K562 (cell line): ENCODE data around the gene DHX57.

Experiments used
- BHLHE40 ChIP-seq: IDR thresholded peaks from 2 replicates; pipeline ENCODE4 v1.6.1; 2011; ENCODE audit warnings: low read length, improper control_type of control experiment
- FOXK2 ChIP-seq, 2 experiments: fragments of 450-650 bp; IDR thresholded peaks in 1 of 2; conservative IDR thresholded peaks in 1 of 2; 2 replicates each; pipeline ENCODE4 v1.6.1; 2016; ENCODE audit warnings: low read depth in 2 of 2, mild to moderate bottlenecking in 1 of 2
- PTRF ChIP-seq: fragments of 450-650 bp; IDR thresholded peaks from 2 replicates; pipeline ENCODE4 v1.6.1; 2016; ENCODE audit warnings: mild to moderate bottlenecking, missing genetic modification characterization, missing compliant biosample characterization
- ZNF274 ChIP-seq: IDR thresholded peaks from 2 replicates; pipeline ENCODE4 v1.6.1; 2011; ENCODE audit warnings: low read depth, mild to moderate bottlenecking, low read length, moderate library complexity, borderline replicate concordance
- ZNF408 ChIP-seq: fragments of 250-450 bp; sonication (Bioruptor Pico); IDR thresholded peaks from 2 replicates; pipeline ENCODE4 v1.4.0; 2020; ENCODE audit warnings: low read depth, mild to moderate bottlenecking, moderate library complexity
- ZNF79 ChIP-seq: fragments of 250-450 bp; sonication (Bioruptor Pico); IDR thresholded peaks from 2 replicates; pipeline ENCODE4 v1.4.0; 2020; ENCODE audit warnings: low read depth, mild to moderate bottlenecking, moderate library complexity
- TF ChIP-seq, protein P1 (sequence below), 2 experiments: fragments of 450-650 bp; IDR thresholded peaks; 2 replicates each; pipeline ENCODE4 v1.6.1; 2016; ENCODE audit warnings: mild to moderate bottlenecking in 2 of 2, borderline replicate concordance in 1 of 2, low read depth in 1 of 2, moderate library complexity in 1 of 2
- TF ChIP-seq, protein P2 (sequence below), 3 experiments: IDR thresholded peaks in 2 of 3; conservative IDR thresholded peaks in 1 of 3; 2 replicates each; pipeline ENCODE4 v1.5.1; 2011 to 2012; ENCODE audit warnings: low read length in 3 of 3, mild to moderate bottlenecking in 3 of 3, control low read depth in 2 of 3, improper control_type of control experiment in 1 of 3, inconsistent platforms in 1 of 3, low read depth in 1 of 3, mixed read lengths in 1 of 3, moderate library complexity in 1 of 3; ENCODE audit not compliant: insufficient read depth in 2 of 3
- TF ChIP-seq, protein P3 (sequence below), 2 experiments: fragments of 450-650 bp; IDR thresholded peaks; 2 replicates each; pipeline ENCODE4 v1.6.1; 2018; ENCODE audit warnings: mild to moderate bottlenecking in 2 of 2, low read depth in 1 of 2; ENCODE audit not compliant: partially characterized antibody in 2 of 2

DNA sequence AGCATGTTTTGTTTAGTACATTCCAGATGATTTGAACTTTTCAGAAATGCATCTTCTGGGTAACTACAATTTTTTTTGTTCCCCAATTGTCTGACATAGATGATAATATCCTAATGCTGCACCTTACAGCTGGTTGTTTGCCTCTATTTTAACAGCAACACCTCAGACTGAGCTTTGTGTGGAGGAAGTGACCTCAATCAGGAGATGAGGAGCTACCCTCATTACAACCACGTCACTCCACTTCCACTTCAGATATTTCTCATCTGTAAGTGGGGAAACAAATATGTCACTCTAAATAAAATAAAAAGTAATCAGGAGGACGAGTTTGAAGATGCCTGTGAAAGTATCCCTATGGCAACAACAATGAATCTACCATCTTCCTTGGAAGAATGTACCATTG lies 112.5 kb downstream of the DHX57 start:
- TF ChIP-seq ZNF274 (no peak), ZNF408 (CRISPR knock-in tag) (no peak), ZNF79 (no peak), BHLHE40 (no peak), PTRF (tag) (no peak), FOXK2 (conservative IDR thresholded peaks at IDR 0.05 in 1 of 2, IDR thresholded peaks at IDR 0.05 in 1 of 2; ENCODE audit: low read depth in 2 of 2) (no peak)
- TF ChIP-seq, protein P1, sequence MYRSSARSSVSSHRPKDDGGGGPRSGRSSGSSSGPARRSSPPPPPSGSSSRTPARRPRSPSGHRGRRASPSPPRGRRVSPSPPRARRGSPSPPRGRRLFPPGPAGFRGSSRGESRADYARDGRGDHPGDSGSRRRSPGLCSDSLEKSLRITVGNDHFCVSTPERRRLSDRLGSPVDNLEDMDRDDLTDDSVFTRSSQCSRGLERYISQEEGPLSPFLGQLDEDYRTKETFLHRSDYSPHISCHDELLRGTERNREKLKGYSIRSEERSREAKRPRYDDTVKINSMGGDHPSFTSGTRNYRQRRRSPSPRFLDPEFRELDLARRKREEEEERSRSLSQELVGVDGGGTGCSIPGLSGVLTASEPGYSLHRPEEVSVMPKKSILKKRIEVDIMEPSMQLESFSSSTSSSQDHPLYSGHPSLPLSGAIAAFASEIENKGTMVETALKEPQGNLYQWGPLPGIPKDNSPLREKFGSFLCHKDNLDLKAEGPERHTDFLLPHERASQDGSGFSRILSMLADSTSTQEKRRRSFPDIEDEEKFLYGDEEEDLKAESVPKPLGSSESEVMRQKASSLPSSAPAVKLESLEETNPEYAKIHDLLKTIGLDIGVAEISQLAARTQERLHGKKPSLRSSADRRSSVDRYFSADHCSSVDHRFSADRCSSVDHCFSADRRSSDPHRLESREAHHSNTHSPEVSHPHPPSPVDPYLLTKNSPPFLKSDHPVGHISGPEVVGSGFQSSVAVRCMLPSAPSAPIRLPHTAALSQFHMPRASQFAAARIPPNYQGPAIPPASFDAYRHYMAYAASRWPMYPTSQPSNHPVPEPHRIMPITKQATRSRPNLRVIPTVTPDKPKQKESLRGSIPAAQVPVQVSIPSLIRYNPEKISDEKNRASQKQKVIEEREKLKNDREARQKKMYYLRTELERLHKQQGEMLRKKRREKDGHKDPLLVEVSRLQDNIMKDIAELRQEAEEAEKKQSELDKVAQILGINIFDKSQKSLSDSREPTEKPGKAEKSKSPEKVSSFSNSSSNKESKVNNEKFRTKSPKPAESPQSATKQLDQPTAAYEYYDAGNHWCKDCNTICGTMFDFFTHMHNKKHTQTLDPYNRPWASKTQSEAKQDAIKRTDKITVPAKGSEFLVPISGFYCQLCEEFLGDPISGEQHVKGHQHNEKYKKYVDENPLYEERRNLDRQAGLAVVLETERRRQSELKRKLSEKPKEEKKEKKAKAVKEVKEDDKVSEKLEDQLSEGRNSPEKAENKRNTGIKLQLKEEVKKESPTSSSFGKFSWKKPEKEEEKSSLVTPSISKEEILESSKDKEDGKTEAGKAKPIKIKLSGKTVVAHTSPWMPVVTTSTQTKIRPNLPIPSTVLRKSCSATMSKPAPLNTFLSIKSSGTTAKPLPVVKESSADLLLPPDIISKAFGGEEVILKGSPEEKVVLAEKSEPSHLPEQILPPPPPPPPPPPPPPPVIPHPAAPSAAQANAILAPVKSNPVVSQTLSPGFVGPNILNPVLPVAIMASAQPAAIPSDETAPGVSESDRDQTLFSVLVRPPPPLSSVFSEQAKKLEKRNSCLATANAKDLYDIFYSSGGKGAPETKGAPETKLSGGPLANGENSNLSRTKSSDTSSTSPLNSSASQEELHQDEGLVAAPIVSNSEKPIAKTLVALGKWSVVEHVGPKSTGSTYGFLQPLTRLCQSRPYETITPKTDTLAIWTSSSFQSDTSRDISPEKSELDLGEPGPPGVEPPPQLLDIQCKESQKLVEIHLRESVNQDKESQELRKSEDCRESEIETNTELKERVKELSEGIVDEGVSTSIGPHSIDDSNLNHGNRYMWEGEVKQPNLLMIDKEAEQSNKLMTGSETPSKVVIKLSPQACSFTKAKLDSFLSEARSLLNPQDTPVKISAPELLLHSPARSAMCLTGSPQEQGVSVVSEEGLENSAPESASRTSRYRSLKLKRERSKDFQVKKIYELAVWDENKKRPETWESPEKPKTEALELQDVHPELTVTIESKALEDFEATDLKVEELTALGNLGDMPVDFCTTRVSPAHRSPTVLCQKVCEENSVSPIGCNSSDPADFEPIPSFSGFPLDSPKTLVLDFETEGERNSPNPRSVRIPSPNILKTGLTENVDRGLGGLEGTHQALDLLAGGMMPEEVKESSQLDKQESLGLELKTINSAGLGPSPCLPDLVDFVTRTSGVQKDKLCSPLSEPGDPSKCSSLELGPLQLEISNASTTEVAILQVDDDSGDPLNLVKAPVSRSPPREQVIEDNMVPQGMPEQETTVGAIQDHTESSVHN (IDR thresholded peaks at IDR 0.05; ENCODE audit: borderline replicate concordance in 1 of 2, low read depth in 1 of 2) = no peak
- TF ChIP-seq, protein P2, sequence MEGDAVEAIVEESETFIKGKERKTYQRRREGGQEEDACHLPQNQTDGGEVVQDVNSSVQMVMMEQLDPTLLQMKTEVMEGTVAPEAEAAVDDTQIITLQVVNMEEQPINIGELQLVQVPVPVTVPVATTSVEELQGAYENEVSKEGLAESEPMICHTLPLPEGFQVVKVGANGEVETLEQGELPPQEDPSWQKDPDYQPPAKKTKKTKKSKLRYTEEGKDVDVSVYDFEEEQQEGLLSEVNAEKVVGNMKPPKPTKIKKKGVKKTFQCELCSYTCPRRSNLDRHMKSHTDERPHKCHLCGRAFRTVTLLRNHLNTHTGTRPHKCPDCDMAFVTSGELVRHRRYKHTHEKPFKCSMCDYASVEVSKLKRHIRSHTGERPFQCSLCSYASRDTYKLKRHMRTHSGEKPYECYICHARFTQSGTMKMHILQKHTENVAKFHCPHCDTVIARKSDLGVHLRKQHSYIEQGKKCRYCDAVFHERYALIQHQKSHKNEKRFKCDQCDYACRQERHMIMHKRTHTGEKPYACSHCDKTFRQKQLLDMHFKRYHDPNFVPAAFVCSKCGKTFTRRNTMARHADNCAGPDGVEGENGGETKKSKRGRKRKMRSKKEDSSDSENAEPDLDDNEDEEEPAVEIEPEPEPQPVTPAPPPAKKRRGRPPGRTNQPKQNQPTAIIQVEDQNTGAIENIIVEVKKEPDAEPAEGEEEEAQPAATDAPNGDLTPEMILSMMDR (IDR thresholded peaks at IDR 0.05 in 2 of 3, conservative IDR thresholded peaks at IDR 0.05 in 1 of 3; ENCODE audit: insufficient read depth in 2 of 3, low read depth in 1 of 3, low read length in 3 of 3) = no peak
- TF ChIP-seq, protein P3, sequence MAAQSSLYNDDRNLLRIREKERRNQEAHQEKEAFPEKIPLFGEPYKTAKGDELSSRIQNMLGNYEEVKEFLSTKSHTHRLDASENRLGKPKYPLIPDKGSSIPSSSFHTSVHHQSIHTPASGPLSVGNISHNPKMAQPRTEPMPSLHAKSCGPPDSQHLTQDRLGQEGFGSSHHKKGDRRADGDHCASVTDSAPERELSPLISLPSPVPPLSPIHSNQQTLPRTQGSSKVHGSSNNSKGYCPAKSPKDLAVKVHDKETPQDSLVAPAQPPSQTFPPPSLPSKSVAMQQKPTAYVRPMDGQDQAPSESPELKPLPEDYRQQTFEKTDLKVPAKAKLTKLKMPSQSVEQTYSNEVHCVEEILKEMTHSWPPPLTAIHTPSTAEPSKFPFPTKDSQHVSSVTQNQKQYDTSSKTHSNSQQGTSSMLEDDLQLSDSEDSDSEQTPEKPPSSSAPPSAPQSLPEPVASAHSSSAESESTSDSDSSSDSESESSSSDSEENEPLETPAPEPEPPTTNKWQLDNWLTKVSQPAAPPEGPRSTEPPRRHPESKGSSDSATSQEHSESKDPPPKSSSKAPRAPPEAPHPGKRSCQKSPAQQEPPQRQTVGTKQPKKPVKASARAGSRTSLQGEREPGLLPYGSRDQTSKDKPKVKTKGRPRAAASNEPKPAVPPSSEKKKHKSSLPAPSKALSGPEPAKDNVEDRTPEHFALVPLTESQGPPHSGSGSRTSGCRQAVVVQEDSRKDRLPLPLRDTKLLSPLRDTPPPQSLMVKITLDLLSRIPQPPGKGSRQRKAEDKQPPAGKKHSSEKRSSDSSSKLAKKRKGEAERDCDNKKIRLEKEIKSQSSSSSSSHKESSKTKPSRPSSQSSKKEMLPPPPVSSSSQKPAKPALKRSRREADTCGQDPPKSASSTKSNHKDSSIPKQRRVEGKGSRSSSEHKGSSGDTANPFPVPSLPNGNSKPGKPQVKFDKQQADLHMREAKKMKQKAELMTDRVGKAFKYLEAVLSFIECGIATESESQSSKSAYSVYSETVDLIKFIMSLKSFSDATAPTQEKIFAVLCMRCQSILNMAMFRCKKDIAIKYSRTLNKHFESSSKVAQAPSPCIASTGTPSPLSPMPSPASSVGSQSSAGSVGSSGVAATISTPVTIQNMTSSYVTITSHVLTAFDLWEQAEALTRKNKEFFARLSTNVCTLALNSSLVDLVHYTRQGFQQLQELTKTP (IDR thresholded peaks at IDR 0.05; ENCODE audit: low read depth in 1 of 2, partially characterized antibody in 2 of 2) = no peak
